HG03571 (cell line): ENCODE measurements around the gene CASZ1.

Experiments
- ATAC-seq: cut with Tn5 transposase; IDR thresholded peaks from one replicate; pipeline ENCODE4 v1.9.1; 2021; ENCODE audit not compliant: unreplicated experiment

Gene CASZ1

DNA sequence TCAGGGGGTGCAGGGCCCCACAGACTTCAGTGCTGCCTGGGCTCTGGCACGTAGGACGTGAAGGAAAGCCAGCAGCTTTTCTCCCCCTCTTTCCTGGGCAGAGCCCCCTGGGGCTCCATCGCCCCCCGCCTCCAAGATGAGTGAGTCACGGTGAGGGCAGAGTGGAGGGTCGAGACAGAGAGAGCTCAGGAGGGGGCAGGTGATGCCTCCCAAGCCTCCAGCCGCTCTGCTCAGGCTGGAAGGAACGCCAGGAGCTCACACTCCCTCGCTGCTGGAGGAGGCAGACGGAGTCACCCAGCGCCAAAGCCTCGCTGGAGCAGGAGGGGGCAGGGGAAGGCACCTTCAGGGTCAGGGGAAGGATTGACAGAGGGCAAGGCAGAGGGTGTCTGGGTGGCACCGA, 119.5 kb downstream of the CASZ1 start:
- ATAC-seq = no peak

- no peak for ATAC-seq
Observed at GRCh38 chr1:10675813-10676212, 120.6 kb downstream of the CASZ1 start.

GRCh38 chr1:10674700-10675609, 121.5 kb downstream of the CASZ1 start:
- no peak for ATAC-seq

DNA sequence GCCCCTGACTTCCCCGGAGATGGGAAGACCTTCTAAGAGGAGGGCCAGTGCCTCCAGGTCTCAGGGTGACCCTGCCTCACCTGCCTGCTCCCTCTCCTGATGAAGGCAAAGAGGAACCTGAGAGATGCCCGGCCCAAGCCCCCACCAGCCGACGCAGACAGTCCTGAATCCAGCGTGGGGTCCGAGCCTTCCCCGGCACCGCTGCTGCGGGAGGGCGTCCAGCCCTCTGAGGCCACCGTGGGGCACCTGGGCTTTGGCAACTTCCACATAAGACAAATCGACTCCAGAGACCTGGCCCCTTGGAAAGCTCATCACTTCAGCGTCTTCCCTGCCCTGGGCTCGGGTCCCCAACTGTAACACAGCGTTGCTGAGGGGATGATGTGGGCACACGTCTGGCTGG, 122.2 kb downstream of the CASZ1 start:
- no peak for ATAC-seq

DNA sequence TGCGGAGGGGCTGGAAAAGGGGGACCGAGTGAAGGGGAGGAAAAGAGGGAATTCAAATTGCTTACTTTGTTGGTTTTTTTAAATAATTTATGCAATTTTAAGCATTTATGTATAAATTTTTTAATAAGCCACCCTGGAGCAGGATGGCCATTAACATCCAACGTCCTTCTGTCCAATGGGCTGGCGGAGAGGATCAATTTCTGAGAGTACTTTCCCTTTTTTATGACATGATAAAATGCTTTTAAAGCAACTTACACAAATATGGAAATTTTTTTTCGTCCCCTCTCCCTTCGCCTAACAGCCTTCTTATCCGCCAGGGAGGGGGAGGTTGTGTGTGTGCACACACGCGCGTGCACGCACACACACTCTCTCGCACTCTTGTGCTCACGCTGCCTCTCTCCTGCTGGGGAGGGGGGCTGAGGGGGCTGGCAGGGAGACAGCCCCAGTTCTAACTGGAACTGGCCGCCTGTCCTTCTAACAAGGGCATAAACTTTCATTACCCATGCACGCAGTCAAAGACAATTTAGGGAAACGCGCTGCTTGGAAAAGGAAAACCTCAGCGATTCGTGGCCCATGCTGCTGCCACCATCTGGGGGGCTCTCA, 123.2 kb downstream of the CASZ1 start:
- no peak for ATAC-seq

- no peak for ATAC-seq
Observed at GRCh38 chr1:10672343-10673050, 123.9 kb downstream of the CASZ1 start.

GRCh38 chr1:10671622-10672342, 124.7 kb downstream of the CASZ1 start:
- ATAC-seq = no peak

DNA sequence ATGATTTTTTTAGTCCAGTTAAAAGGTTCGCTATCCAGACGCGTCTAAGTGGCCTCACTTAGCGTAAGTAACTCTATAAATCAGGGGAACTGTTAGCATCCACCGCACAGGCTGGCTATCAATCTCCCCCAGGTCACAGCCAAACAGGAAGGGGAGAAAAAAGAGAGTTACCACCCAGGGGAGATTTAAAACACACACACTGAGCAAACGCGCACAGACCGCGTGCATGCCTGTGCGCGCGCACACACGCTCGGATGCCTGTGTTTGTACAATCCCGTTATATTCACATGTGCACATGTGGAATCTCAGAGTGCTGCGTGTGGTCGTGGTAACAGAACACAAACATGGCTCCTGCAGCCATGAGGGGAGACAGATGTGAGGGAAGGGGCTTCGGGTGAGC, 125.4 kb downstream of the CASZ1 start:
- no peak for ATAC-seq

DNA sequence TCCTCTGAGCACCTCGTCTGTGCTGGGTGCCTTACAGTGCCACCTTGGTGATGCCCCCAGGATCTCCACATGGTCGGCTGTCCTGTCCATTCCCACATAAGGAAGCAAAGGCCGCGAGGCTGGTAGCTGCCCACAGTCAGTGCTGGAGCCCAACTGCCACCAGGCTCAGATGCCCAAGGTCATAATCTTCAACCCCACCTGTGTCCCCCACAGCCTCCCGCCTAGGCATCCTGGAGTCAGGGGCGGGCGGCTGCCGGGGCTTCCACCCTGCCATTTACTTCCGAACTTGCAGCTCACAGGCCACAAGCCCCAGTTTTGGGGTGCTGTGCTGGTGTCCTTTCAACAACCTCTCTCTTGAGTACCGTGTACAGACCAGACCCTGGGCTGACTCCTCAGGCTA, 126.3 kb downstream of the CASZ1 start:
- ATAC-seq = no peak

- no peak for ATAC-seq
Observed at GRCh38 chr1:10669570-10669969, 126.9 kb downstream of the CASZ1 start.

- no peak for ATAC-seq
Observed at GRCh38 chr1:10667861-10668761, 128.3 kb downstream of the CASZ1 start.

GRCh38 chr1:10665930-10666850, 130.3 kb downstream of the CASZ1 start:
- no peak for ATAC-seq

GRCh38 chr1:10665226-10665625, 131.2 kb downstream of the CASZ1 start:
- ATAC-seq = no peak

DNA sequence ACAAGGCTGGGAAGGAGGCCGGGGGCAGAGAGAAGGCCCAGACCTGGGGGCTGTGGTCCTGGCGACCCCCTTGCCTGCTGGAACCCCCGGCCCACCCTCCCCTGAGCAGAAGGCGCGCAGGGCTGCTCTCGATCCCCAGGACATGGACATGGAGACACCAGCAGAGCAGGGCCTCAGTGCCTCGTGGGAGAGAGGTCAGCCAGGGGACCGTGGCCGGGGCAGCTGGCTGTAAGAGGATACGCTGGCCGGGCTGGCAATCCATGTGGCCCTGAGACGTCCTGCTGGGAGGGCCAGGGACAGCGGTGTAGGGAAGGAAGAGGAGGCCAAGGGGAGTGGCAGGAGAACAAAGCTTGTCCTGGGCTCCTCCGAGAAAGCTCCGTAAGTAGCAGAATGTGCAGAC, 132.2 kb downstream of the CASZ1 start:
- ATAC-seq = no peak

DNA sequence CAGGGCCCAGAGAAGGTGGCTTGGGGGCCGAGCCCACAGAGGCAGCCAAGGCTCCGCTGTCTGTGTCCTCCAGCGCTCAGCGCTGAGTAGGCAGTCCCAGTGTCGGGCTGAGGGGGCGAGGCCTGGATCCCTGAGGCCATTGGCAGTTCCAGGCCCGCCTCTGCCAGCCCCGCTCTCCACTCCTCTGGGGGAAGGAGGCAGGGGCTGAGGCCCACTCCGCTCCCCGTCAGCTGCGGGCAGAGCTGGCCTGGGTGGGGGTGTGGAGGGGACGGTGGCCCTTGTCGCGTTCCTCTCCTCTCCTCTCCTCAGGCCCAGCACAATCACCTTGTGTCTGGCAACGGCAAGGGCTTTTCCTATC, 132.8 kb downstream of the CASZ1 start:
- ATAC-seq = no peak

- ATAC-seq = no peak
Observed at GRCh38 chr1:10662824-10663677, 133.4 kb downstream of the CASZ1 start.

- ATAC-seq = no peak
Observed at GRCh38 chr1:10662090-10662688, 134.3 kb downstream of the CASZ1 start.

GRCh38 chr1:10661453-10661852, 135.0 kb downstream of the CASZ1 start:
- ATAC-seq = no peak
